Epithelial cell of esophagus (primary cell): ENCODE data around the gene LTO1.
"Not testable (repeated sequence)": the region's sequence is repeated elsewhere in the genome, so short reads cannot be mapped to it uniquely, and the experiment has no call there.

Experiments used
- DNase-seq: peaks from one replicate; pipeline ENCODE4 v3.0.0; 2010; ENCODE audit warnings: low read depth
- H3K4me3 ChIP-seq: 2 replicates; pipeline ENCODE4 v1.5.1; 2011; ENCODE audit warnings: mild to moderate bottlenecking, low read length, control low read depth
- CTCF ChIP-seq: IDR thresholded peaks from 2 replicates; pipeline ENCODE4 v1.5.1; 2011; ENCODE audit warnings: low read depth, mild to moderate bottlenecking, low read length, control low read depth, inconsistent platforms; ENCODE audit not compliant: insufficient read depth; ENCODE audit errors: missing control alignments

Gene LTO1

GRCh38 chr11:69630424-69630823 is 44.7 kb downstream of the LTO1 start:
- DNase-seq = no peak
- no peak overlapping the region for H3K4me3 ChIP-seq
- TF ChIP-seq CTCF = no peak

GRCh38 chr11:69630017-69630416 is 45.1 kb downstream of the LTO1 start:
- TF ChIP-seq CTCF = no peak
- H3K4me3 ChIP-seq = no peak overlapping the region
- DNase-seq = no peak

GRCh38 chr11:69627551-69627950 is 47.6 kb downstream of the LTO1 start:
- no peak for TF ChIP-seq CTCF
- no peak overlapping the region for H3K4me3 ChIP-seq
- no peak for DNase-seq

GRCh38 chr11:69625476-69625875 is 49.7 kb downstream of the LTO1 start:
- H3K4me3 ChIP-seq = no peak overlapping the region
- DNase-seq = no peak
- no peak for TF ChIP-seq CTCF

- no peak overlapping the region for H3K4me3 ChIP-seq
- DNase-seq = no peak
- TF ChIP-seq CTCF = no peak
These were observed 50.9 kb downstream of the LTO1 start for GRCh38 chr11:69624293-69624692.

GRCh38 chr11:69622097-69622681 is 53.0 kb downstream of the LTO1 start:
- H3K4me3 ChIP-seq, DNase-seq: not testable (repeated sequence)

GRCh38 chr11:69620683-69621290 is 54.4 kb downstream of the LTO1 start:
- DNase-seq = peak; percentile 26
- H3K4me3 ChIP-seq = no peak overlapping the region
- no peak for TF ChIP-seq CTCF
